GM12878 (cell line): ENCODE measurements around the gene RALB.

ENCODE experiments used
- CBX5 ChIP-seq: sonication (generic); IDR thresholded peaks from 2 replicates; pipeline ENCODE4 v1.6.1; 2016; ENCODE audit warnings: low read depth, moderate library complexity, mild to moderate bottlenecking, inconsistent platforms
- CHD2 ChIP-seq: IDR thresholded peaks from 2 replicates; pipeline ENCODE4 v1.6.1; 2011; ENCODE audit warnings: low read depth, low read length, improper control_type of control experiment, borderline replicate concordance
- EP300 ChIP-seq, 2 experiments: fragments of 150-350 bp in 1 of 2; IDR thresholded peaks; 2 replicates each; pipeline ENCODE4 v1.6.1; 2011 to 2012; ENCODE audit warnings: low read depth in 2 of 2, low read length in 2 of 2, borderline replicate concordance in 1 of 2, improper control_type of control experiment in 1 of 2, inconsistent platforms in 1 of 2; ENCODE audit not compliant: control insufficient read depth in 1 of 2
- HDAC2 ChIP-seq: fragments of 200-600 bp; sonication (generic); IDR thresholded peaks from 2 replicates; pipeline ENCODE4 v1.6.1; 2017
- NFIC ChIP-seq: IDR thresholded peaks from 2 replicates; pipeline ENCODE4 v1.6.1; 2012; ENCODE audit warnings: low read depth, mild to moderate bottlenecking, inconsistent platforms, low read length, moderate library complexity
- NFXL1 ChIP-seq: fragments of 450-650 bp; IDR thresholded peaks from 2 replicates; pipeline ENCODE4 v1.6.1; 2017; ENCODE audit warnings: antibody characterized with exemption, mild to moderate bottlenecking, borderline replicate concordance
- POLR2AphosphoS5 ChIP-seq: IDR thresholded peaks from 2 replicates; pipeline ENCODE4 v1.6.1; 2011; ENCODE audit warnings: mild to moderate bottlenecking, low read length, inconsistent platforms
- SREBF1 ChIP-seq: IDR thresholded peaks from 2 replicates; pipeline ENCODE4 v1.6.1; 2012; ENCODE audit warnings: mild to moderate bottlenecking, low read length
- TBL1XR1 ChIP-seq: IDR thresholded peaks from 2 replicates; pipeline ENCODE4 v1.6.1; 2012; ENCODE audit warnings: low read depth, low read length, improper control_type of control experiment
- TF ChIP-seq, protein P1 (sequence below): IDR thresholded peaks from 2 replicates; pipeline ENCODE4 v1.6.1; 2011; ENCODE audit warnings: low read depth, mild to moderate bottlenecking, low read length, moderate library complexity, borderline replicate concordance; ENCODE audit errors: extremely low read depth

DNA sequence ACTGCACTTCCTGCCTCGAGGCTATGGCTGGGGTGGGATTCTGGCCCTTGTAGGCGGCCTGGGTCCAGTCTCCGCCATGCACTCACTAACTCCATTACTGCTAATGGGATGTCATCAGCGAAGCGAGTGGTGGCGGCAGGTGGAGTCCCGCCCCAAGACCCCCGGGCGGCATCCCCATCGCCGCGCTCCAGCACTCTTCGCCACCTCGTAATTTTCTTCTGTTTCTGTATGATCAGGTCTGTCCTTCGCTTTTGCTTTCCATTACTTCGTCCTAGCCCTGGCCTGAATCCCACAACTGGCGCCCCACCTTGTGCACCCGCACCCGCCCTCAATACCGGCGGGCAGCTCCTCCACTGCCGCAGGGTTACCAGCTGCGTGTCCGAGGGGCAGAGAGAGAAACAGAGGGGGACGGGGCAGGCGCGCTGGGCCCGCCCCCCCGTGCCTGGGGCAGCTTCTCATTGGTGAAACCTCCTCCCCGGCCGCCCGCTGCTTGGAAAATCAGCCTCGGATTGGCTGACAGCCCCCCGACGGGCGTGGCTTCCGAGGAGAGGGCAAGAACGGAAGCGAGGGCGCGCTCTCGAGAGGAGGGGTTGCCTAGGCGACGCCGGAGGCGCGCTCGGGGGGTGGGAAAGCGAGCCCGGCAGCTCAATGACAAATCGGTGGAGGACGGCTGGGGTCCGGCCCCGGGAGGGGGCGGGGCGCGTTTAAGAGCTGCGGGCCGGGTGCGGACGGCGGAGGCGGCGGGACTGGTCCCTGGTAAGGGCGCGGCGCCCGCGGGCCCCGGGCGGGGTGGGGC is at the start of gene RALB:
- TF ChIP-seq CBX5 (no peak), CHD2 (peak; percentile 85; the same call in 1 of the 2 replicates), NFIC (no peak), EP300 (IDR thresholded peaks at IDR 0.05; ENCODE audit: borderline replicate concordance in 1 of 2, control insufficient read depth in 1 of 2, low read depth in 2 of 2, low read length in 2 of 2) (no peak), POLR2AphosphoS5 (0 out of 2 replicates have a peak, but pooled peaks have one; percentile 40), TBL1XR1 (no peak), HDAC2 (no peak), NFXL1 (no peak), SREBF1 (no peak)
- TF ChIP-seq, protein P1, sequence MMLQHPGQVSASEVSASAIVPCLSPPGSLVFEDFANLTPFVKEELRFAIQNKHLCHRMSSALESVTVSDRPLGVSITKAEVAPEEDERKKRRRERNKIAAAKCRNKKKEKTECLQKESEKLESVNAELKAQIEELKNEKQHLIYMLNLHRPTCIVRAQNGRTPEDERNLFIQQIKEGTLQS, result no peak
